Prostate gland (tissue), 2 donors: Measurements from ENCODE around the gene CLRN3.

Source experiments
- CTCF ChIP-seq, 4 experiments: fragments of 200-600 bp in 2 of 4; fragments of 450-650 bp in 2 of 4; sonication (generic) in 2 of 4; IDR thresholded peaks; 1 replicate in 3 of 4; 2 replicates in 1 of 4; pipeline ENCODE4 v1.5.1; 2016 to 2019; ENCODE audit warnings: antibody characterized with exemption in 4 of 4, mild to moderate bottlenecking in 2 of 4, moderate library complexity in 2 of 4
- POLR2A ChIP-seq: fragments of 450-650 bp; IDR thresholded peaks from one replicate; pipeline ENCODE4 v1.6.1; 2016; ENCODE audit warnings: antibody characterized with exemption, mild to moderate bottlenecking
- POLR2AphosphoS5 ChIP-seq: sonication (generic); formaldehyde crosslinking; IDR thresholded peaks from one replicate; pipeline ENCODE4 v1.6.1; 2017; ENCODE audit warnings: antibody characterized with exemption

- no peak for TF ChIP-seq CTCF (IDR thresholded peaks at IDR 0.05)
- no peak for TF ChIP-seq POLR2A
- no peak for TF ChIP-seq POLR2AphosphoS5
These were observed 8.2 kb downstream of the CLRN3 start for GRCh38 chr10:127884501-127884900.
